HepG2 (cell line): ENCODE measurements around the gene PDE4D. TPM values are rescaled to one million over a fixed set of nuclear protein-coding genes. Genes with fewer than 3 reads are reported as not detected.
A peak's percentile ranks its signal among the peaks of the same experiment; 100 is the strongest.

ENCODE experiments used
- ISL2 ChIP-seq: sonication (generic); formaldehyde crosslinking; IDR thresholded peaks from 2 replicates; pipeline ENCODE4 v1.5.0; 2020; ENCODE audit warnings: missing genetic modification reagents
- KDM4B ChIP-seq: sonication (generic); formaldehyde crosslinking; IDR thresholded peaks from 2 replicates; pipeline ENCODE4 v1.4.0; 2020; ENCODE audit warnings: missing genetic modification reagents
- MED13 ChIP-seq: sonication (generic); formaldehyde crosslinking; IDR thresholded peaks from 2 replicates; pipeline ENCODE4 v1.5.0; 2020; ENCODE audit warnings: missing genetic modification reagents
- POLR2A ChIP-seq, 2 experiments: IDR thresholded peaks; 2 replicates each; pipeline ENCODE4 v1.6.1; 2011; ENCODE audit warnings: low read depth in 2 of 2, low read length in 2 of 2, mild to moderate bottlenecking in 1 of 2, moderate library complexity in 1 of 2; ENCODE audit not compliant: insufficient read depth in 1 of 2
- TGIF2 ChIP-seq: IDR thresholded peaks from 2 replicates; pipeline ENCODE4 v1.6.1; 2016; ENCODE audit warnings: control low read depth, missing compliant biosample characterization
- ZKSCAN8 ChIP-seq: IDR thresholded peaks from 2 replicates; pipeline ENCODE4 v1.6.1; 2016; ENCODE audit warnings: borderline replicate concordance, missing genetic modification reagents, missing compliant biosample characterization
- polyA plus RNA-seq, 8 experiments: library from polyadenylated mRNA; depleted of rRNA in 3 of 8; stranded (reverse) in 7 of 8; unstranded in 1 of 8; fragments of >200 nt; fragmentation: Illumina TruSeq in 4 of 8; extraction: Trizol in 4 of 8; gene quantifications; 2 replicates each; pipeline versions ENCODE4 v1.2.1 to v1.2.3, GENCODE V29; 2011 to 2016; ENCODE audit warnings: low read depth in 4 of 8, missing spikeins in 1 of 8, mixed read lengths in 1 of 8; ENCODE audit not compliant: insufficient read depth in 1 of 8
- total RNA-seq, 5 experiments: library from RNA; depleted of rRNA; stranded (reverse); fragments of >200 nt; fragmentation: Illumina TruSeq; extraction: Trizol; gene quantifications; 2 replicates each; pipeline ENCODE4 v1.2.3, GENCODE V29; 2016; ENCODE audit warnings: low read depth in 1 of 5
- TF ChIP-seq, protein P1 (sequence below): sonication (generic); formaldehyde crosslinking; IDR thresholded peaks from one replicate; pipeline ENCODE4 v1.5.1; 2020; ENCODE audit warnings: mild to moderate bottlenecking, missing genetic modification reagents; ENCODE audit errors: not compliant biosample characterization
- TF ChIP-seq, protein P2 (sequence below): sonication (generic); formaldehyde crosslinking; IDR thresholded peaks from 2 replicates; pipeline ENCODE4 v1.4.0; 2020; ENCODE audit warnings: missing genetic modification reagents
- TF ChIP-seq, protein P3 (sequence below): sonication (generic); formaldehyde crosslinking; IDR thresholded peaks from 2 replicates; pipeline ENCODE4 v1.5.0; 2020; ENCODE audit warnings: mild to moderate bottlenecking, missing genetic modification reagents
- TF ChIP-seq, protein P4 (sequence below): sonication (generic); formaldehyde crosslinking; IDR thresholded peaks from 2 replicates; pipeline ENCODE4 v1.5.0; 2020; ENCODE audit warnings: mild to moderate bottlenecking, missing genetic modification reagents
- TF ChIP-seq, protein P5 (sequence below): sonication (generic); formaldehyde crosslinking; IDR thresholded peaks from 2 replicates; pipeline ENCODE4 v1.5.1; 2020; ENCODE audit warnings: mild to moderate bottlenecking, missing genetic modification reagents, moderate library complexity

PDE4D gene
- total and polyA plus RNA-seq, 2 of the 13 experiments (the other 11 are each of a cell fraction or from before 2014, with no cell fraction given): 7.0 to 12.2 TPM

DNA sequence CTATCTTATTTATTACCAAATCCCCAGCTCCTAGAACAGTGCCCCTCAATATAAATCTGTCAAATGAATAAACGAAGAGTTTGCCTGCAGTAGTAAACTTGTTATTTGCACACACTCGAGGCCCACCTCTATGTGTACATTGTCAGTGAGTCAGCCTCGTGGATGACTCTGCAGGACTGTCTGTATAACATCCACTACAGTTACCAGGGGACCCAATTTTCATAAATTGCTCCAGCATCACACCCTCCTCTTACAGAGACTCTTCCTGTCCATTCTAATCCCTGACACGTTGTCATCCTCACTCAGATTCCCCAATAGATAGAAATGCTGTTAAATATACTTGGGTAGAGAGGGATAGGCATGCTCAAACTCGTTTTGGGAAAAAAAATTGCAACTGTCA lies 832.1 kb downstream of the PDE4D start (continued):
- TF ChIP-seq, protein P1, sequence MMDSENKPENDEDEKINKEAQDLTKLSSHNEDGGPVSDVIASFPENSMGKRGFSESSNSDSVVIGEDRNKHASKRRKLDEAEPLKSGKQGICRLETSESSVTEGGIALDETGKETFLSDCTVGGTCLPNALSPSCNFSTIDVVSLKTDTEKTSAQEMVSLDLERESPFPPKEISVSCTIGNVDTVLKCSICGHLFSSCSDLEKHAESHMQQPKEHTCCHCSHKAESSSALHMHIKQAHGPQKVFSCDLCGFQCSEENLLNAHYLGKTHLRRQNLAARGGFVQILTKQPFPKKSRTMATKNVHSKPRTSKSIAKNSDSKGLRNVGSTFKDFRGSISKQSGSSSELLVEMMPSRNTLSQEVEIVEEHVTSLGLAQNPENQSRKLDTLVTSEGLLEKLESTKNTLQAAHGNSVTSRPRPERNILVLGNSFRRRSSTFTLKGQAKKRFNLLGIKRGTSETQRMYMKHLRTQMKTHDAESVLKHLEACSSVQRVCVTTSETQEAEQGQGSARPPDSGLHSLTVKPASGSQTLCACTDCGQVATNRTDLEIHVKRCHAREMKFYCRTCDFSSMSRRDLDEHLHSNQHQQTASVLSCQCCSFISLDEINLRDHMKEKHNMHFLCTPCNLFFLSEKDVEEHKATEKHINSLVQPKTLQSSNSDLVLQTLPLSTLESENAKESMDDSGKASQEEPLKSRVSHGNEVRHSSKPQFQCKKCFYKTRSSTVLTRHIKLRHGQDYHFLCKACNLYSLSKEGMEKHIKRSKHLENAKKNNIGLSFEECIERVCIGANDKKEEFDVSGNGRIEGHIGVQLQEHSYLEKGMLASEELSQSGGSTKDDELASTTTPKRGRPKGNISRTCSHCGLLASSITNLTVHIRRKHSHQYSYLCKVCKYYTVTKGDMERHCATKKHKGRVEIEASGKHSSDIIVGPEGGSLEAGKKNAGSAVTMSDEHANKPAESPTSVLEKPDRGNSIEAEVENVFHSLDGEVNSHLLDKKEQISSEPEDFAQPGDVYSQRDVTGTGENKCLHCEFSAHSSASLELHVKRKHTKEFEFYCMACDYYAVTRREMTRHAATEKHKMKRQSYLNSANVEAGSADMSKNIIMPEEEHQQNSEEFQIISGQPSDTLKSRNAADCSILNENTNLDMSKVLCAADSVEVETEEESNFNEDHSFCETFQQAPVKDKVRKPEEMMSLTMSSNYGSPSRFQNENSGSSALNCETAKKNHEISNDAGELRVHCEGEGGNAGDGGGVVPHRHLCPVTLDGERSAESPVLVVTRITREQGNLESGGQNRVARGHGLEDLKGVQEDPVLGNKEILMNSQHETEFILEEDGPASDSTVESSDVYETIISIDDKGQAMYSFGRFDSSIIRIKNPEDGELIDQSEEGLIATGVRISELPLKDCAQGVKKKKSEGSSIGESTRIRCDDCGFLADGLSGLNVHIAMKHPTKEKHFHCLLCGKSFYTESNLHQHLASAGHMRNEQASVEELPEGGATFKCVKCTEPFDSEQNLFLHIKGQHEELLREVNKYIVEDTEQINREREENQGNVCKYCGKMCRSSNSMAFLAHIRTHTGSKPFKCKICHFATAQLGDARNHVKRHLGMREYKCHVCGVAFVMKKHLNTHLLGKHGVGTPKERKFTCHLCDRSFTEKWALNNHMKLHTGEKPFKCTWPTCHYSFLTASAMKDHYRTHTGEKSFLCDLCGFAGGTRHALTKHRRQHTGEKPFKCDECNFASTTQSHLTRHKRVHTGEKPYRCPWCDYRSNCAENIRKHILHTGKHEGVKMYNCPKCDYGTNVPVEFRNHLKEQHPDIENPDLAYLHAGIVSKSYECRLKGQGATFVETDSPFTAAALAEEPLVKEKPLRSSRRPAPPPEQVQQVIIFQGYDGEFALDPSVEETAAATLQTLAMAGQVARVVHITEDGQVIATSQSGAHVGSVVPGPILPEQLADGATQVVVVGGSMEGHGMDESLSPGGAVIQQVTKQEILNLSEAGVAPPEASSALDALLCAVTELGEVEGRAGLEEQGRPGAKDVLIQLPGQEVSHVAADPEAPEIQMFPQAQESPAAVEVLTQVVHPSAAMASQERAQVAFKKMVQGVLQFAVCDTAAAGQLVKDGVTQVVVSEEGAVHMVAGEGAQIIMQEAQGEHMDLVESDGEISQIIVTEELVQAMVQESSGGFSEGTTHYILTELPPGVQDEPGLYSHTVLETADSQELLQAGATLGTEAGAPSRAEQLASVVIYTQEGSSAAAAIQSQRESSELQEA (CRISPR knock-in tag): no peak
- TF ChIP-seq POLR2A (IDR thresholded peaks at IDR 0.05; ENCODE audit: insufficient read depth in 1 of 2, low read depth in 2 of 2, low read length in 2 of 2) (no peak), ISL2 (peak; percentile 52), TGIF2 (CRISPR knock-in tag) (no peak), ZKSCAN8 (no peak), MED13 (CRISPR knock-in tag) (no peak), KDM4B (no peak)
- TF ChIP-seq, protein P2, sequence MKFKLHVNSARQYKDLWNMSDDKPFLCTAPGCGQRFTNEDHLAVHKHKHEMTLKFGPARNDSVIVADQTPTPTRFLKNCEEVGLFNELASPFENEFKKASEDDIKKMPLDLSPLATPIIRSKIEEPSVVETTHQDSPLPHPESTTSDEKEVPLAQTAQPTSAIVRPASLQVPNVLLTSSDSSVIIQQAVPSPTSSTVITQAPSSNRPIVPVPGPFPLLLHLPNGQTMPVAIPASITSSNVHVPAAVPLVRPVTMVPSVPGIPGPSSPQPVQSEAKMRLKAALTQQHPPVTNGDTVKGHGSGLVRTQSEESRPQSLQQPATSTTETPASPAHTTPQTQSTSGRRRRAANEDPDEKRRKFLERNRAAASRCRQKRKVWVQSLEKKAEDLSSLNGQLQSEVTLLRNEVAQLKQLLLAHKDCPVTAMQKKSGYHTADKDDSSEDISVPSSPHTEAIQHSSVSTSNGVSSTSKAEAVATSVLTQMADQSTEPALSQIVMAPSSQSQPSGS: no peak
- TF ChIP-seq, protein P3, sequence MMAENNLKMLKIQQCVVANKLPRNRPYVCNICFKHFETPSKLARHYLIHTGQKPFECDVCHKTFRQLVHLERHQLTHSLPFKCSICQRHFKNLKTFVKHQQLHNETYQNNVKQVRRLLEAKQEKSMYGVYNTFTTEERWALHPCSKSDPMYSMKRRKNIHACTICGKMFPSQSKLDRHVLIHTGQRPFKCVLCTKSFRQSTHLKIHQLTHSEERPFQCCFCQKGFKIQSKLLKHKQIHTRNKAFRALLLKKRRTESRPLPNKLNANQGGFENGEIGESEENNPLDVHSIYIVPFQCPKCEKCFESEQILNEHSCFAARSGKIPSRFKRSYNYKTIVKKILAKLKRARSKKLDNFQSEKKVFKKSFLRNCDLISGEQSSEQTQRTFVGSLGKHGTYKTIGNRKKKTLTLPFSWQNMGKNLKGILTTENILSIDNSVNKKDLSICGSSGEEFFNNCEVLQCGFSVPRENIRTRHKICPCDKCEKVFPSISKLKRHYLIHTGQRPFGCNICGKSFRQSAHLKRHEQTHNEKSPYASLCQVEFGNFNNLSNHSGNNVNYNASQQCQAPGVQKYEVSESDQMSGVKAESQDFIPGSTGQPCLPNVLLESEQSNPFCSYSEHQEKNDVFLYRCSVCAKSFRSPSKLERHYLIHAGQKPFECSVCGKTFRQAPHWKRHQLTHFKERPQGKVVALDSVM: no peak
- TF ChIP-seq, protein P4, sequence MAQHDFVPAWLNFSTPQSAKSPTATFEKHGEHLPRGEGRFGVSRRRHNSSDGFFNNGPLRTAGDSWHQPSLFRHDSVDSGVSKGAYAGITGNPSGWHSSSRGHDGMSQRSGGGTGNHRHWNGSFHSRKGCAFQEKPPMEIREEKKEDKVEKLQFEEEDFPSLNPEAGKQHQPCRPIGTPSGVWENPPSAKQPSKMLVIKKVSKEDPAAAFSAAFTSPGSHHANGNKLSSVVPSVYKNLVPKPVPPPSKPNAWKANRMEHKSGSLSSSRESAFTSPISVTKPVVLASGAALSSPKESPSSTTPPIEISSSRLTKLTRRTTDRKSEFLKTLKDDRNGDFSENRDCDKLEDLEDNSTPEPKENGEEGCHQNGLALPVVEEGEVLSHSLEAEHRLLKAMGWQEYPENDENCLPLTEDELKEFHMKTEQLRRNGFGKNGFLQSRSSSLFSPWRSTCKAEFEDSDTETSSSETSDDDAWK (CRISPR knock-in tag): no peak
- TF ChIP-seq, protein P5, sequence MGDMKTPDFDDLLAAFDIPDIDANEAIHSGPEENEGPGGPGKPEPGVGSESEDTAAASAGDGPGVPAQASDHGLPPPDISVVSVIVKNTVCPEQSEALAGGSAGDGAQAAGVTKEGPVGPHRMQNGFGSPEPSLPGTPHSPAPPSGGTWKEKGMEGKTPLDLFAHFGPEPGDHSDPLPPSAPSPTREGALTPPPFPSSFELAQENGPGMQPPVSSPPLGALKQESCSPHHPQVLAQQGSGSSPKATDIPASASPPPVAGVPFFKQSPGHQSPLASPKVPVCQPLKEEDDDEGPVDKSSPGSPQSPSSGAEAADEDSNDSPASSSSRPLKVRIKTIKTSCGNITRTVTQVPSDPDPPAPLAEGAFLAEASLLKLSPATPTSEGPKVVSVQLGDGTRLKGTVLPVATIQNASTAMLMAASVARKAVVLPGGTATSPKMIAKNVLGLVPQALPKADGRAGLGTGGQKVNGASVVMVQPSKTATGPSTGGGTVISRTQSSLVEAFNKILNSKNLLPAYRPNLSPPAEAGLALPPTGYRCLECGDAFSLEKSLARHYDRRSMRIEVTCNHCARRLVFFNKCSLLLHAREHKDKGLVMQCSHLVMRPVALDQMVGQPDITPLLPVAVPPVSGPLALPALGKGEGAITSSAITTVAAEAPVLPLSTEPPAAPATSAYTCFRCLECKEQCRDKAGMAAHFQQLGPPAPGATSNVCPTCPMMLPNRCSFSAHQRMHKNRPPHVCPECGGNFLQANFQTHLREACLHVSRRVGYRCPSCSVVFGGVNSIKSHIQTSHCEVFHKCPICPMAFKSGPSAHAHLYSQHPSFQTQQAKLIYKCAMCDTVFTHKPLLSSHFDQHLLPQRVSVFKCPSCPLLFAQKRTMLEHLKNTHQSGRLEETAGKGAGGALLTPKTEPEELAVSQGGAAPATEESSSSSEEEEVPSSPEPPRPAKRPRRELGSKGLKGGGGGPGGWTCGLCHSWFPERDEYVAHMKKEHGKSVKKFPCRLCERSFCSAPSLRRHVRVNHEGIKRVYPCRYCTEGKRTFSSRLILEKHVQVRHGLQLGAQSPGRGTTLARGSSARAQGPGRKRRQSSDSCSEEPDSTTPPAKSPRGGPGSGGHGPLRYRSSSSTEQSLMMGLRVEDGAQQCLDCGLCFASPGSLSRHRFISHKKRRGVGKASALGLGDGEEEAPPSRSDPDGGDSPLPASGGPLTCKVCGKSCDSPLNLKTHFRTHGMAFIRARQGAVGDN: no peak
